BJ (cell line): ENCODE results near the gene SDSL. TPM values are rescaled to one million over a fixed set of nuclear protein-coding genes. Genes with fewer than 3 reads are reported as not detected.

Source experiments
- CTCF ChIA-PET: fragments of 350-600 bp; formaldehyde crosslinking; extraction: SDS; loops from one replicate; lab custom pipeline; 2021; ENCODE audit warnings: antibody characterized with exemption, inconsistent platforms; lab: Yijun Ruan, JAX
- POLR2A ChIA-PET: fragments of 300-600 bp; sonication (Branson Sonifier 250); formaldehyde crosslinking; extraction: SDS; loops from one replicate; lab custom pipeline; 2021; ENCODE audit warnings: antibody characterized with exemption; lab: Charles Lee
- DNase-seq: peaks from one replicate; pipeline ENCODE4 v3.0.0-alpha.2; 2011; ENCODE audit warnings: low read depth
- H3K27me3 ChIP-seq: 2 replicates; pipeline ENCODE4 v1.6.0; 2011; ENCODE audit warnings: low read length; ENCODE audit not compliant: control insufficient read depth, insufficient read depth
- H3K36me3 ChIP-seq: 2 replicates; pipeline ENCODE4 v1.5.1; 2011; ENCODE audit warnings: low read length; ENCODE audit not compliant: control insufficient read depth, insufficient read depth
- H3K4me3 ChIP-seq: 2 replicates; pipeline ENCODE4 v1.5.1; 2011; ENCODE audit warnings: low read depth, mild to moderate bottlenecking, control low read depth, low read length
- polyA plus RNA-seq: library from polyadenylated mRNA; depleted of rRNA; stranded (reverse); fragments of >200 nt; gene quantifications from 2 replicates; pipeline ENCODE4 v1.2.3, GENCODE V29; 2011
- TF ChIP-seq, protein P1 (sequence below): IDR thresholded peaks from 2 replicates; pipeline ENCODE4 v1.5.1; 2011; ENCODE audit warnings: low read depth, mild to moderate bottlenecking, control low read depth, inconsistent platforms, low read length, moderate library complexity; ENCODE audit not compliant: insufficient read depth

Gene SDSL
- polyA plus RNA-seq, 1 experiment = 13.2 TPM

DNA sequence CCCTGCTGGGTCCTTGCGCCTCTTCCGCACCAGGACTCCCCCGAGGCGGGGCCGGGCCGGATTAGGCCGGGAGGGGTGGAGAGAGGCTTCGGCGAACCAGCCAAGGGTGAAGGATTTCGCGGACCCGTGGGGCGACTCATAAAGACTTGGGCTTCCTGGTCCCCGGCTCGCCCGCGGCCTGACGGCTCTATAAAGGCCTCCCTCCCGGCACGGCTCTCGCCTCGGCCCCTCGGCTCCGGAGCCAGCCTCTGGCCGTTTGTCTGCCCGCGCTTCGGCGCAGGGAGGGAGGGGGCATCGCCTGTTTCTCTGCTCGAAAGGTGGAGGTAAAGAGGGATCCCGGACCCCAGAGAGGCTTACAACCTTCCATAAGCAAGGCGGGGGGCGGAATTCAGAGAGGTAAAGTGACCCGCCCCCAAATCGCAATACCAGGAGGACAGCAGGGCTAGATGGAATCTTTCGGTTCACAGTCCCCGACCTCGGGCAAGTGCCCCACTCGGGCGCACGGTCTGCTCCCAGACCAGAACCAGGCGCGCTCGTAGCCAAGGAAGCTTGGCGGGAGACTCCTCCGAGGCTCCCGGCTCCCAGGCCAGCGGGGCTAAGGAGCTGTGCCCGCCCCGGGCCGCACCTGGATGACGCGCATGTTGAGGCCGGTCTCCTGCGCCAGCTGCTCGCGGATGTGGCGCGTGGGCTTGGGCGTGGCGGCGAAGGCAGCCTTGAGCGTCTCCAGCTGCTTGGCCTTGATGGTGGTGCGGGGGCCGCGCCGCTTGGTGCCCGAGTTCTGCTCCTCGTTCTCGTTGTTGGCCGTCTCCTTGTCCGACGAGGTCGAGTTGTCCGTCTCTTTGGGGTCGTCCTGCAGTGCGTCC is 45.6 kb downstream of the SDSL start:
- no peak for DNase-seq
- TF ChIP-seq, protein P1, sequence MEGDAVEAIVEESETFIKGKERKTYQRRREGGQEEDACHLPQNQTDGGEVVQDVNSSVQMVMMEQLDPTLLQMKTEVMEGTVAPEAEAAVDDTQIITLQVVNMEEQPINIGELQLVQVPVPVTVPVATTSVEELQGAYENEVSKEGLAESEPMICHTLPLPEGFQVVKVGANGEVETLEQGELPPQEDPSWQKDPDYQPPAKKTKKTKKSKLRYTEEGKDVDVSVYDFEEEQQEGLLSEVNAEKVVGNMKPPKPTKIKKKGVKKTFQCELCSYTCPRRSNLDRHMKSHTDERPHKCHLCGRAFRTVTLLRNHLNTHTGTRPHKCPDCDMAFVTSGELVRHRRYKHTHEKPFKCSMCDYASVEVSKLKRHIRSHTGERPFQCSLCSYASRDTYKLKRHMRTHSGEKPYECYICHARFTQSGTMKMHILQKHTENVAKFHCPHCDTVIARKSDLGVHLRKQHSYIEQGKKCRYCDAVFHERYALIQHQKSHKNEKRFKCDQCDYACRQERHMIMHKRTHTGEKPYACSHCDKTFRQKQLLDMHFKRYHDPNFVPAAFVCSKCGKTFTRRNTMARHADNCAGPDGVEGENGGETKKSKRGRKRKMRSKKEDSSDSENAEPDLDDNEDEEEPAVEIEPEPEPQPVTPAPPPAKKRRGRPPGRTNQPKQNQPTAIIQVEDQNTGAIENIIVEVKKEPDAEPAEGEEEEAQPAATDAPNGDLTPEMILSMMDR = no peak
- peaks cover 90% of the 10 kb centered on the region for H3K27me3 ChIP-seq
- CTCF ChIA-PET = interaction anchor here (1.4 kb wide), 1 partner anchor 12 kb away, joined by 3 read pairs; no protein-coding TSS in a partner anchor
- POLR2A ChIA-PET = no interaction called here
- no peaks in the 10 kb centered on the region for H3K36me3 ChIP-seq
- H3K4me3 ChIP-seq = peak overlapping the region; percentile 36

DNA sequence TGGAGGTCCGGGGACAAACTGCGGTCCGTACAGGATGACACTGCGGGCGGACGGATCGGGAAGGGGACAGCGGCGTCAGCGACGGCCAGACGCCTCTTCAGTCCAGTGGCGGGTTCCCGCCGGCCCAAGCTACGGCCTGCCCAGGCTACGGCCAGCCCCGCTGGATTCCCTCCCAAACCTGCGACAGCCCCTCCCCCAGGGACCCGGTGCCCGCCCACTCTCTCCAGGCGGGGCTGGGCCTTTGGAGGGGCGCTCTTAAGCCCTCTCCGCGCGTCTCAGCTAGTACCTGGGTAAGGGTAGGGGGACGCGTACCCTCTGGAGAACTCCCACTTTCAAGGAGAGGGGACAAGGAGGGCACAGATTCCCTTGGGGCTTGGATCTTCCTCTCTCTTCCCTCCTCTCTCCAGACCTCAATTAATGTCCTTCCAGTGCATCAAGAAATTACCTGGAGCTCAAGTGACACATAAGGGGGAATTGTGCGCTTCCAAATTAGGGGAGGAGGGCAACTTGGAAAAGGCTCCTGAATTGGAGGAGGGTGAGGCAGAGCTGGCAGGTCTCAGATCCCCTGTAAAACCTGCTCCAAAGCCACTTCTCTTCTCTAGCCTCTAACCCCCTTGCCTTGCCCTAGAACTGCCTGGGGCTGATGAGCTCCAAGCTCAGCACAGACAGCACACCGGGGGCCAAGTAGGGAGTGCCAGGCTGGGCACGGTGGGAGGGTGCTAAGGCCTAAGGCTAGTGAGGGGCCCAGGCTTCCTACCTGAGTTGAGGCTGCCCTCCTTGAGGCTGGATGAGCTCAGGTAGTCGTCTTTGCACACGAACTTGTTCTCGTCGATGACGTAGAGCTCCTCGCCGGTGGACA is 46.4 kb downstream of the SDSL start:
- no peak for DNase-seq
- CTCF ChIA-PET = no interaction called here
- Histone ChIP-seq H3K4me3 (no peak overlapping the region), H3K36me3 (no peaks in the 10 kb centered on the region), H3K27me3 (peaks cover 90% of the 10 kb centered on the region)
- TF ChIP-seq, protein P1 = no peak
- POLR2A ChIA-PET = no interaction called here

DNA sequence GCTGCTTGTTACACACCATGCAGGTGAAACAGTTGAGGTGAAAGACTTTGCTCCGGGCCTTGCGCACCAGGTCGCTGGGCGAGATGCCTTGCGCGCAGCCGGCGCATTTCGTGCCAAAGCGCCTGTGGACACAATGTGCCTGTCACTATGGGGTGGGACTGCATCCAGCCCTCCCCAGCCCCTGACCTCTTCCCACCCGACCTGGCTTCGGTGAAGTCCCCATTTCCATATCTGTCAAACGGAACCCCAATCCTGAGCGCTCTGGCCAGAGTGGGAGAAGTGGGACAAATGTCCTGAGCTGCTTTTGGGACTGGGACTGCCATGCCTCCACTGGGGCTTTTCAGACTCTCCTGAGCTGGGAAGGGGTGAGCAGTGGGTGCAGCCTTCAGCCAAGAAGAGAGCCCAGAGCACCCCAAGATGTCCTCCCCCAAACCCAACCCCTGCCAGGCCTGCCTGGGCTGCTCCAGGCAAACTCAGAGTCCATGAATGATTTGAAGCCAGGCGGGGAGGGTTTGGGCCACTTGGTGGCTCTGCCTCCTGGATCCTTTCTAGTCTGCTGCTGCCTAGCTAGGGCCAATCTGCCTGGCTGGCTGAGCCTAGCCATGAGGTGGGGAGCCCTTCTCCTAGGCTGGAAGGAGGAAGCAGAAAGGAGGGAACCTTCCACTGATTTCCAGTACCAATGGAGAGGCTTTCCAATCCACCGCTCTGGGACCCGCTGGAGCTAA is 47.2 kb downstream of the SDSL start:
- ChIA-PET POLR2A (no interaction called here), CTCF (interaction anchor here (0.6 kb wide), 1 partner anchor 36 kb away, joined by 3 read pairs; no protein-coding TSS in a partner anchor)
- H3K27me3 ChIP-seq = peaks cover 90% of the 10 kb centered on the region
- TF ChIP-seq, protein P1 = no peak
- H3K4me3 ChIP-seq = no peak overlapping the region
- DNase-seq = no peak
- no peaks in the 10 kb centered on the region for H3K36me3 ChIP-seq

DNA sequence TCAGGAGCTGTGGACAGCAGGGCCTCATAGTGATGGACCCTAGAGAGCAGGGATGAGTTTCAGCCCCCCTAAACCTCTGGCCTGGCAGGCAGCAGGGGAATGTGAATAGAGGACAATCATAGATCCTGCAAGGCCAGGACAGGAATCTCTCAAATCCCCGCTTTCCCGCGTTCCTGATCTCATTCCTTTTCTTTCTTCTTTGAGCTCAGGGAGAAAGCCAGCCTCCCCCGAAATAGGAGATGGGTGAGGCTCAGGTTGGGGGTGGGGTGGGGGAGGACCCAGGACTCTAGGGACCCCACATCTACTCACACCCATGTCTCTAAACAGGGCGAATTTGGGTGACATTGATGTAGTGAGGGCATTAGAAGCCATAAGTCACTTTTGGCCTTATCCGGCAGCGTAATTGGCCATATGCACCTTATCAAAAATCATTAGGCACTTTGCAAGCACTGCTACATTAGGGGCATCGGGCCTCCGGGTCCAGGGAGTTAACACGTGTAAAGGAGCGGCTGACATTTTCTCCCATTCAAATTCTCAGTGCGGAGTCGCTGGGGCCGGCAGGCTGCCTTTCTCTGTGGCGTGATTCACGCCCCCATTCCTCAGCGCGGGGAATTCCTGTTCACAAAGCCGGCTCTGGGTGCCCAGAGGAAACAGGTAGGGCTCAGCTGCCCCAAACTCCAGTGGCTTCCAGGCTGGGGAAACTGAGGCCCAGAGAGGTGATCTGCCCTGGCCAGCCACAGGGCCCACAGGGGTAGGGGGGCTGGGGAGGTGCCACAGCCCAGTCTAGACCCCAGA is 48.0 kb downstream of the SDSL start:
- Histone ChIP-seq H3K4me3 (no peak overlapping the region), H3K36me3 (no peaks in the 10 kb centered on the region), H3K27me3 (peaks cover 91% of the 10 kb centered on the region)
- TF ChIP-seq, protein P1 = no peak
- no peak for DNase-seq
- CTCF ChIA-PET = no interaction called here
- POLR2A ChIA-PET = no interaction called here
